ENCODE results near the gene TOMM7.
"Not testable (repeated sequence)": the region's sequence is repeated elsewhere in the genome, so short reads cannot be mapped to it uniquely, and the experiment has no call there.

- TF ChIP-seq, protein P1, sequence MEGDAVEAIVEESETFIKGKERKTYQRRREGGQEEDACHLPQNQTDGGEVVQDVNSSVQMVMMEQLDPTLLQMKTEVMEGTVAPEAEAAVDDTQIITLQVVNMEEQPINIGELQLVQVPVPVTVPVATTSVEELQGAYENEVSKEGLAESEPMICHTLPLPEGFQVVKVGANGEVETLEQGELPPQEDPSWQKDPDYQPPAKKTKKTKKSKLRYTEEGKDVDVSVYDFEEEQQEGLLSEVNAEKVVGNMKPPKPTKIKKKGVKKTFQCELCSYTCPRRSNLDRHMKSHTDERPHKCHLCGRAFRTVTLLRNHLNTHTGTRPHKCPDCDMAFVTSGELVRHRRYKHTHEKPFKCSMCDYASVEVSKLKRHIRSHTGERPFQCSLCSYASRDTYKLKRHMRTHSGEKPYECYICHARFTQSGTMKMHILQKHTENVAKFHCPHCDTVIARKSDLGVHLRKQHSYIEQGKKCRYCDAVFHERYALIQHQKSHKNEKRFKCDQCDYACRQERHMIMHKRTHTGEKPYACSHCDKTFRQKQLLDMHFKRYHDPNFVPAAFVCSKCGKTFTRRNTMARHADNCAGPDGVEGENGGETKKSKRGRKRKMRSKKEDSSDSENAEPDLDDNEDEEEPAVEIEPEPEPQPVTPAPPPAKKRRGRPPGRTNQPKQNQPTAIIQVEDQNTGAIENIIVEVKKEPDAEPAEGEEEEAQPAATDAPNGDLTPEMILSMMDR (IDR thresholded peaks at IDR 0.05; ENCODE audit: low read depth, low read length, poor library complexity, severe bottlenecking) = not testable (repeated sequence)
- not testable (repeated sequence) for TF ChIP-seq EZH2phosphoT487 (IDR thresholded peaks at IDR 0.05; ENCODE audit: borderline replicate concordance, low read length)
Measured at GRCh38 chr7:22836506-22836905, 13.9 kb upstream of the TOMM7 start.

Measured in DOHH2 (cell line).